Measurements from ENCODE around the gene SPESP1.

The SPESP1 gene

DNA sequence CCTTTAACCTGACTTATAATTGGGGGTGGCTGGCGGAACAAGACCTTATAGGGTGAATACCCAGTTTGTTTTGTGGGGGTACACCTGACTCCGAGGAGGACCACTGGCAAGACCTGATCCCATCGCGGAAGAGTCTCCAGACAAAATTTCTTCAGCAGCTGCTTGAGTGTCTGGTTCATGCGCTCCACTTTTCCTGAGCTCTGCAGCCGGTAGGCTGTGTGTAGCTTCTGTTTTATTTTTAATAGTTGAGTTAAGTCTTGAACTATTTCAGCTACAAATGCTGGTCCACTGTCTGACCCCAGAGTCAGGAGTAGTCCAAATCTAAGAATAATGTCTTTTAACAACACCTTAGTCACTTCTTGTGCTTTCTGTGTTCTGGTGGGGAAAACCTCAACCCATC lies 63.0 kb downstream of the SPESP1 start:
- no peak for DNase-seq

DNA sequence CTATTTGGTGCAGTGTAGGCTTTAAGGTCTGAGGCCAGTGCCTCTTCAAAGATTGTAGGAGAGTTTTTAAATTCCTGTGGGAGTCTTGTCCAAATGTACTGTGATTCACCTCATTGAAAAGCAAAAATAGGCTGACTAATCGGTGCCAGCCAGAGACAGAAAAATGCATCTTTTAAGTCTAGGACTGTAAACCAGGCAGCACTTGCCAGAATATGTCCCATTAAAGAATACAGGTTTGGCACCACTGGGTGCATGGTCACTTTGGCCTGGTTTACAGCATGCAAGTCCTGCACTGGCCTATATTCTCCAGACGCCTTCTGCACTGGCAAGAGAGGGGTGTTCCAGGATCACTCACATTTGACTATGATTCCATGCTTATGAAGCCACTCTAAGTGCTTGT lies 63.8 kb downstream of the SPESP1 start:
- no peak for DNase-seq

DNA sequence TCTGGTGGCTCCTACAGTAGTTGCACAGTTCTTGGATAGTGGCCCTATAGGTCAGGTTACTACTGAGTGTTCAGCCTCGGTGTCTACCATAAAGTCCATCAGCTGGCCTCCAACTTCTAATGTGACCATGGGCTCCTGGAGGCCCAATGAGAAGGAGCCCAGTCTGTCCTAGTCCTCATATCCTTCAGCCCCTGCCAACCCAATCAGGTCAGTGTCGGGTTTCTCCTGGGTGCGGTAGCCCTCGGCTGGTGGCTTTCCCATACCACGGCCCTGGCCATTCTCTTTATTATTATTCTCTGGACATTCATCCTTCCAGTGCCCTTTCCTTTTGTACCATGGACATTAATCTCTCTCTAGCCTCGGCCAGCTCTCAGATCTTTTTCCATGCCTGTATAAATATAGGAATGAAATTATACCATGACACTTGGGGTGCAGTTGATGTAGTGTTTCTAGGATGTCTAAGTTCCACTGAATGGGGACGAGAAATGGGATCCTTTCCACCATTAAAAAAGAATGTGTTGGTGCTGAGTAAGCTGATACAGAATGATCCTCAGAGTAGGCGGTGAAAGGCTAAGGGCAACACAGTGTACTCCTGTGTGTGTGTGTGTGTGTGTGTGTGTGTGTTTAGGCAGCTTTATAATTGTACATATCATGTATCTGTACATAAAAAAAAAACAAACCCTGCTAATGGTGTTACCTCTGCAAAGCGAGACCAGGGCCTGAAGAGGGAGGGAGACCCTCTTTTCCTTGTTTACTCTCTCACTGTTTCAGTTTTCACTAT lies 64.8 kb downstream of the SPESP1 start:
- no peak for DNase-seq
